Psoas muscle (tissue), 8 donors: ENCODE results near the gene CD70. TPM values are rescaled to one million over a fixed set of nuclear protein-coding genes. Genes with fewer than 3 reads are reported as not detected.
"Not testable (repeated sequence)": the region's sequence is repeated elsewhere in the genome, so short reads cannot be mapped to it uniquely, and the experiment has no call there.

ENCODE experiments used
- ATAC-seq, 4 donors: fragments of 200-7000 bp; cut with Tn5 transposase; one replicate each; pipeline ENCODE4 v1.9.1; 2020; ENCODE audit warnings: moderate library complexity in 3 of 4, mild to moderate bottlenecking in 2 of 4
- DNase-seq, 2 donors: peaks; one replicate each; pipeline ENCODE4 v3.0.0-alpha.2; 2020
- H3K27ac ChIP-seq: fragments of 200-600 bp; one replicate; pipeline ENCODE4 v1.8.0; 2022
- H3K27me3 ChIP-seq, 3 donors: fragments of 200-600 bp in 1 of 3; one replicate each; pipeline versions ENCODE4 v1.6.1 to v1.8.0; 2013 to 2022; ENCODE audit warnings: low read length in 2 of 3, mild to moderate bottlenecking in 2 of 3, moderate library complexity in 1 of 3; ENCODE audit not compliant: insufficient read depth in 3 of 3
- H3K36me3 ChIP-seq, 2 donors: fragments of 200-600 bp in 1 of 2; one replicate each; pipeline versions ENCODE4 v1.6.1 to v1.8.0; 2013 to 2022; ENCODE audit warnings: low read depth in 1 of 2, mild to moderate bottlenecking in 1 of 2, moderate library complexity in 1 of 2; ENCODE audit not compliant: insufficient read depth in 1 of 2
- H3K4me1 ChIP-seq: fragments of 200-600 bp; one replicate; pipeline ENCODE4 v1.8.0; 2022
- H3K4me3 ChIP-seq: fragments of 200-600 bp; one replicate; pipeline ENCODE4 v1.8.0; 2022; ENCODE audit warnings: mild to moderate bottlenecking
- H3K9me3 ChIP-seq: fragments of 200-600 bp; one replicate; pipeline ENCODE4 v1.8.0; 2022
- CTCF ChIP-seq: fragments of 200-600 bp; IDR thresholded peaks from one replicate; pipeline ENCODE4 v1.8.0; 2022; ENCODE audit warnings: antibody characterized with exemption
- WGBS, 3 donors: extraction: QIAGEN DNeasy Blood & Tissue Kit; methylation state at CpG; one replicate each; pipeline versions ENCODE4 v1.1.6 to v1.1.7; 2013; 5-methylcytosine and 5-hydroxymethylcytosine counted together
- intact Hi-C, 2 donors: fragments of 100-400 bp; cut with DNase I; formaldehyde crosslinking; loops; one replicate each; pipeline versions ENCODE4 v1.11.0 to v1.14.2; 2022
- polyA plus RNA-seq, 3 donors: library from polyadenylated mRNA; stranded (reverse); fragments of 200-250 nt; gene quantifications; one replicate each; pipeline ENCODE4 v1.2.3, GENCODE V29; 2013
- total RNA-seq, 4 donors: library from RNA; stranded (reverse); fragmentation: NEBNext Ultra II Directional in 2 of 4; extraction: Animal tissue kit (Norgen Biotek cat#: 25700) in 2 of 4; gene quantifications; one replicate each; pipeline versions ENCODE4 v1.2.1 to v1.2.4, GENCODE V29; 2021 to 2023
- donor health status: healthy with polysubstance abuse.
- donor health status: DM: no; HTN: no; CAD: no; lungs with moderate emphysema.
- donor health status: Bipolar disorder and iron deficiency.
- donor health status: healthy.
- donor health status: DM: yes; HTN: yes; CAD: no.
- donor health status: DM: no; HTN: no; CAD: no.
- donor health status: DM: no; HTN: no; CAD: no.
- donor health status: DM: yes; HTN: yes; CAD: no.

CD70 gene
- total and polyA plus RNA-seq, 7 donors, result not detected

GRCh38 chr19:6551091-6551490 is 39.9 kb downstream of the CD70 start:
- H3K4me3 ChIP-seq, result no peak overlapping the region
- no peaks in the 10 kb centered on the region for H3K4me1 ChIP-seq
- WGBS, 3 donors, result 56 to 69% (median 58%) methylated on average over 3 of the region's 3 CpGs
- ATAC-seq (no peak), DNase-seq (no peak)
- intact Hi-C loops, result no loop called here
- H3K9me3 ChIP-seq, result no peaks in the 10 kb centered on the region
- no peak overlapping the region for H3K27ac ChIP-seq
- no peaks in the 10 kb centered on the region for H3K36me3 ChIP-seq
- TF ChIP-seq CTCF, result no peak
- H3K27me3 ChIP-seq, result peaks cover 0 to 5% (median 0%) of the 10 kb centered on the region in 3 donors

GRCh38 chr19:6550679-6551078 is 40.3 kb downstream of the CD70 start:
- DNase-seq, H3K4me1 ChIP-seq, intact Hi-C loops, H3K9me3 ChIP-seq, H3K27ac ChIP-seq, H3K4me3 ChIP-seq, H3K27me3 ChIP-seq, H3K36me3 ChIP-seq: not testable (repeated sequence)
- WGBS, 3 donors, result 30 to 51% (median 45%) methylated on average over 6 of the region's 6 CpGs
- ATAC-seq, result peak in 3 of 4 donors; percentile 26 to 59 (median 47)

- H3K27ac ChIP-seq, result no peak overlapping the region
- intact Hi-C loops, result no loop called here
- no peaks in the 10 kb centered on the region for H3K27me3 ChIP-seq
- TF ChIP-seq CTCF, result no peak
- WGBS, 3 donors, result 77 to 80% (median 77%) methylated on average over 11 of the region's 11 CpGs
- no peaks in the 10 kb centered on the region for H3K36me3 ChIP-seq
- H3K9me3 ChIP-seq, result no peaks in the 10 kb centered on the region
- H3K4me3 ChIP-seq, result no peak overlapping the region
- no peaks in the 10 kb centered on the region for H3K4me1 ChIP-seq
- DNase-seq (no peak), ATAC-seq (no peak)
Measured at GRCh38 chr19:6543866-6544347, 47.0 kb downstream of the CD70 start.

GRCh38 chr19:6540918-6541689 is 49.8 kb downstream of the CD70 start:
- no peak for DNase-seq
- intact Hi-C loops, result no loop called here
- no peak for TF ChIP-seq CTCF
- no peak overlapping the region for H3K27ac ChIP-seq
- 72 to 78% (median 75%) methylated on average over 13 of the region's 13 CpGs for WGBS, 3 donors
- no peaks in the 10 kb centered on the region for H3K36me3 ChIP-seq
- no peaks in the 10 kb centered on the region for H3K9me3 ChIP-seq
- H3K27me3 ChIP-seq, result no peaks in the 10 kb centered on the region
- H3K4me1 ChIP-seq, result no peaks in the 10 kb centered on the region
- no peak for ATAC-seq
- H3K4me3 ChIP-seq, result no peak overlapping the region

- intact Hi-C loops, result loop anchor here in 1 of 2 donors (10.0 kb wide), 1 partner anchor 325 kb away; no protein-coding TSS in a partner anchor
- no peak for TF ChIP-seq CTCF
Measured at GRCh38 chr19:6539514-6539913, 51.4 kb downstream of the CD70 start.

More at GRCh38 chr19:6539514-6539913, 51.4 kb downstream of the CD70 start:
- ATAC-seq (no peak), DNase-seq (no peak)
- Histone ChIP-seq H3K9me3 (no peaks in the 10 kb centered on the region), H3K27me3 (peaks cover 0 to 4% (median 0%) of the 10 kb centered on the region in 3 donors), H3K27ac (no peak overlapping the region), H3K4me1 (no peaks in the 10 kb centered on the region), H3K36me3 (no peaks in the 10 kb centered on the region), H3K4me3 (no peak overlapping the region)
- 80 to 85% (median 84%) methylated on average over 6 of the region's 6 CpGs for WGBS, 3 donors

Other genes with a start within 250 kb of the CD70 start
- 100 to 1,000 TPM in 3 of 4 donors, 10 to 100 TPM in 1; 82.0 to 121 (median 116) TPM for gene CLPP, start 229.6 kb downstream of the CD70 start, total RNA-seq
- gene CLPP, start 229.6 kb downstream of the CD70 start, polyA plus RNA-seq, result 100 to 1,000 TPM; 101 to 140 (median 121) TPM
- gene ALKBH7, start 218.4 kb downstream of the CD70 start, total RNA-seq, result 100 to 1,000 TPM in 2 of 4 donors, 10 to 100 TPM in 2; 72.3 to 120 (median 96.8) TPM
- gene ALKBH7, start 218.4 kb downstream of the CD70 start, polyA plus RNA-seq, result 100 to 1,000 TPM in 1 of 3 donors, 10 to 100 TPM in 2; 71.5 to 114 (median 99.5) TPM
- gene PSPN, start 215.2 kb downstream of the CD70 start, total RNA-seq, result 1 to 10 TPM in 1 of 4 donors, under 1 TPM in 3; 0.55 to 1.0 (median 0.65) TPM
- 1 to 10 TPM in 1 of 3 donors, under 1 TPM in 2; 0.34 to 1.3 (median 0.78) TPM for gene PSPN, start 215.2 kb downstream of the CD70 start, polyA plus RNA-seq
- gene GTF2F1, start 198.0 kb downstream of the CD70 start, total RNA-seq, result 10 to 100 TPM; 23.7 to 37.0 (median 33.3) TPM
- 10 to 100 TPM; 33.8 to 60.0 (median 42.8) TPM for gene GTF2F1, start 198.0 kb downstream of the CD70 start, polyA plus RNA-seq
- 100 to 1,000 TPM; 101 to 168 (median 149) TPM for gene KHSRP, start 166.3 kb downstream of the CD70 start, total RNA-seq
- gene KHSRP, start 166.3 kb downstream of the CD70 start, polyA plus RNA-seq, result 100 to 1,000 TPM; 104 to 174 (median 154) TPM
- gene SLC25A41, start 157.4 kb downstream of the CD70 start, total RNA-seq, result under 1 TPM in 3 of 4 donors, not detected in 1; 0.15 to 0.60 (median 0.50) TPM
- gene SLC25A41, start 157.4 kb downstream of the CD70 start, polyA plus RNA-seq, result under 1 TPM; 0.07 to 0.45 (median 0.43) TPM
- gene SLC25A23, start 131.4 kb downstream of the CD70 start, total RNA-seq, result 10 to 100 TPM; 40.6 to 91.8 (median 67.1) TPM
- 10 to 100 TPM; 15.0 to 49.4 (median 49.0) TPM for gene SLC25A23, start 131.4 kb downstream of the CD70 start, polyA plus RNA-seq
- not detected for gene CRB3, start 126.9 kb downstream of the CD70 start, total RNA-seq
- under 1 TPM in 2 of 3 donors, not detected in 1; 0.23 to 0.38 TPM for gene CRB3, start 126.9 kb downstream of the CD70 start, polyA plus RNA-seq
- gene DENND1C, start 109.4 kb downstream of the CD70 start, total RNA-seq, result under 1 TPM; 0.26 to 0.93 (median 0.81) TPM
- gene DENND1C, start 109.4 kb downstream of the CD70 start, polyA plus RNA-seq, result under 1 TPM; 0.17 to 0.27 (median 0.21) TPM
- gene TUBB4A, start 88.8 kb downstream of the CD70 start, total RNA-seq, result 1 to 10 TPM; 2.7 to 6.4 (median 4.6) TPM
- 1 to 10 TPM in 2 of 3 donors, under 1 TPM in 1; 0.44 to 1.4 (median 1.0) TPM for gene TUBB4A, start 88.8 kb downstream of the CD70 start, polyA plus RNA-seq
- 1 to 10 TPM in 2 of 4 donors, under 1 TPM in 1, not detected in 1; 0.66 to 1.9 (median 1.2) TPM for gene TNFSF9, start 60.1 kb downstream of the CD70 start, total RNA-seq
- gene TNFSF9, start 60.1 kb downstream of the CD70 start, polyA plus RNA-seq, result under 1 TPM; 0.25 to 0.57 (median 0.46) TPM
- gene TNFSF14, start 79.0 kb upstream of the CD70 start, total RNA-seq, result under 1 TPM in 3 of 4 donors, not detected in 1; 0.06 to 0.81 (median 0.27) TPM
- gene TNFSF14, start 79.0 kb upstream of the CD70 start, polyA plus RNA-seq, result under 1 TPM; 0.01 to 0.34 (median 0.09) TPM
- gene C3, start 129.5 kb upstream of the CD70 start, total RNA-seq, result 100 to 1,000 TPM in 2 of 4 donors, 10 to 100 TPM in 2; 78.6 to 120 (median 94.9) TPM
- 10 to 100 TPM; 37.7 to 88.8 (median 72.7) TPM for gene C3, start 129.5 kb upstream of the CD70 start, polyA plus RNA-seq
- 10 to 100 TPM; 12.5 to 27.8 (median 21.3) TPM for gene GPR108, start 146.4 kb upstream of the CD70 start, total RNA-seq
- 10 to 100 TPM; 19.3 to 25.7 (median 25.0) TPM for gene GPR108, start 146.4 kb upstream of the CD70 start, polyA plus RNA-seq
- 100 to 1,000 TPM; 215 to 264 (median 223) TPM for gene TRIP10, start 148.5 kb upstream of the CD70 start, total RNA-seq
- gene TRIP10, start 148.5 kb upstream of the CD70 start, polyA plus RNA-seq, result 100 to 1,000 TPM; 104 to 297 (median 234) TPM
- under 1 TPM in 1 of 4 donors, not detected in 3; 0.13 TPM for gene SH2D3A, start 176.3 kb upstream of the CD70 start, total RNA-seq
- under 1 TPM; 0.07 to 0.17 (median 0.10) TPM for gene SH2D3A, start 176.3 kb upstream of the CD70 start, polyA plus RNA-seq
- gene VAV1, start 181.6 kb upstream of the CD70 start, total RNA-seq, result 1 to 10 TPM; 1.1 to 1.8 (median 1.7) TPM
- gene VAV1, start 181.6 kb upstream of the CD70 start, polyA plus RNA-seq, result under 1 TPM; 0.20 to 0.39 (median 0.38) TPM